Mesodermal cell (in vitro differentiated cells): ENCODE measurements around the gene TMEM255A.

ENCODE experiments used
- H3K27ac ChIP-seq: 2 replicates; pipeline ENCODE4 v1.7.0; 2013; ENCODE audit warnings: mild to moderate bottlenecking, low read depth, low read length, moderate library complexity; ENCODE audit not compliant: severe bottlenecking
- H3K36me3 ChIP-seq: 2 replicates; pipeline ENCODE4 v1.7.1; 2013; ENCODE audit warnings: mild to moderate bottlenecking, low read length, moderate library complexity; ENCODE audit not compliant: control insufficient read depth, insufficient read depth
- H3K4me1 ChIP-seq: one replicate; pipeline ENCODE4 v1.7.1; 2013; ENCODE audit warnings: mild to moderate bottlenecking, low read length; ENCODE audit not compliant: insufficient read depth, control insufficient read depth, poor library complexity, severe bottlenecking
- H3K4me3 ChIP-seq: 2 replicates; pipeline ENCODE4 v1.7.0; 2013; ENCODE audit warnings: low read length, control low read depth, mild to moderate bottlenecking; ENCODE audit not compliant: insufficient read depth, poor library complexity, severe bottlenecking; ENCODE audit errors: extremely low read depth
- H3K9me3 ChIP-seq: 2 replicates; pipeline ENCODE4 v1.7.1; 2013; ENCODE audit warnings: mild to moderate bottlenecking, low read length, moderate library complexity; ENCODE audit not compliant: control insufficient read depth
- WGBS, 2 experiments: methylation state at CpG; one replicate each; pipeline ENCODE4 v1.1.5; 2013; ENCODE audit warnings: missing lambda C conversion rate in 2 of 2; ENCODE audit not compliant: insufficient coverage in 2 of 2; 5-methylcytosine and 5-hydroxymethylcytosine counted together

TMEM255A gene

GRCh38 chrX:120290107-120290506, 21.2 kb downstream of the TMEM255A start:
- Histone ChIP-seq H3K27ac (no peak overlapping the region), H3K4me1 (no peaks in the 10 kb centered on the region), H3K4me3 (no peak overlapping the region), H3K36me3 (no peaks in the 10 kb centered on the region), H3K9me3 (no peaks in the 10 kb centered on the region)

GRCh38 chrX:120287513-120288112, 23.6 kb downstream of the TMEM255A start:
- no peak overlapping the region for H3K27ac ChIP-seq
- H3K4me1 ChIP-seq: no peaks in the 10 kb centered on the region
- H3K36me3 ChIP-seq: no peaks in the 10 kb centered on the region
- WGBS, 2 experiments: 75 to 93% methylated on average over 2 of the region's 3 CpGs
- H3K4me3 ChIP-seq: no peak overlapping the region
- no peaks in the 10 kb centered on the region for H3K9me3 ChIP-seq

GRCh38 chrX:120286733-120287512, 24.3 kb downstream of the TMEM255A start:
- no peak overlapping the region for H3K4me3 ChIP-seq
- WGBS, 2 experiments: no CpG with 5 or more reads among the region's 4 CpGs
- no peaks in the 10 kb centered on the region for H3K36me3 ChIP-seq
- no peaks in the 10 kb centered on the region for H3K4me1 ChIP-seq
- no peak overlapping the region for H3K27ac ChIP-seq
- no peaks in the 10 kb centered on the region for H3K9me3 ChIP-seq

GRCh38 chrX:120282697-120283096, 28.6 kb downstream of the TMEM255A start:
- Histone ChIP-seq H3K4me1 (no peaks in the 10 kb centered on the region), H3K4me3 (no peak overlapping the region), H3K36me3 (no peaks in the 10 kb centered on the region), H3K9me3 (no peaks in the 10 kb centered on the region), H3K27ac (no peak overlapping the region)
- no CpG with 5 or more reads among the region's 1 CpG for WGBS, 2 experiments

GRCh38 chrX:120281761-120282160, 29.5 kb downstream of the TMEM255A start:
- Histone ChIP-seq H3K27ac (no peak overlapping the region), H3K9me3 (no peaks in the 10 kb centered on the region), H3K4me3 (no peak overlapping the region), H3K36me3 (no peaks in the 10 kb centered on the region), H3K4me1 (no peaks in the 10 kb centered on the region)
- WGBS, 2 experiments: no CpG with 5 or more reads among the region's 4 CpGs

GRCh38 chrX:120281021-120281624, 30.1 kb downstream of the TMEM255A start:
- Histone ChIP-seq H3K27ac (no peak overlapping the region), H3K9me3 (no peaks in the 10 kb centered on the region), H3K36me3 (no peaks in the 10 kb centered on the region), H3K4me1 (no peaks in the 10 kb centered on the region), H3K4me3 (no peak overlapping the region)
- 60 to 80% methylated on average over 2 to 3 of the region's 10 CpGs for WGBS, 2 experiments

- no peaks in the 10 kb centered on the region for H3K4me1 ChIP-seq
- H3K36me3 ChIP-seq: no peaks in the 10 kb centered on the region
- WGBS, 2 experiments: no CpG with 5 or more reads among the region's 2 CpGs
- no peaks in the 10 kb centered on the region for H3K9me3 ChIP-seq
- no peak overlapping the region for H3K27ac ChIP-seq
- H3K4me3 ChIP-seq: no peak overlapping the region
Measured at GRCh38 chrX:120274958-120275357, 36.3 kb downstream of the TMEM255A start.

GRCh38 chrX:120274145-120274544, 37.1 kb downstream of the TMEM255A start:
- WGBS, 2 experiments: no CpG with 5 or more reads among the region's 2 CpGs
- Histone ChIP-seq H3K27ac (no peak overlapping the region), H3K36me3 (no peaks in the 10 kb centered on the region), H3K9me3 (no peaks in the 10 kb centered on the region), H3K4me1 (no peaks in the 10 kb centered on the region), H3K4me3 (no peak overlapping the region)

- Histone ChIP-seq H3K36me3 (no peaks in the 10 kb centered on the region), H3K27ac (no peak overlapping the region), H3K9me3 (no peaks in the 10 kb centered on the region), H3K4me3 (no peak overlapping the region), H3K4me1 (no peaks in the 10 kb centered on the region)
- WGBS, 2 experiments: no CpG with 5 or more reads among the region's 2 CpGs
Measured at GRCh38 chrX:120271218-120271617, 40.0 kb downstream of the TMEM255A start.

GRCh38 chrX:120270567-120270966, 40.7 kb downstream of the TMEM255A start:
- no CpG with 5 or more reads among the region's 4 CpGs for WGBS, 2 experiments

More at GRCh38 chrX:120270567-120270966, 40.7 kb downstream of the TMEM255A start:
- no peaks in the 10 kb centered on the region for H3K9me3 ChIP-seq
- H3K4me1 ChIP-seq: no peaks in the 10 kb centered on the region
- no peak overlapping the region for H3K27ac ChIP-seq
- no peak overlapping the region for H3K4me3 ChIP-seq
- no peaks in the 10 kb centered on the region for H3K36me3 ChIP-seq
